Astrocyte (in vitro differentiated cells and primary cell): ENCODE data around the gene PIK3C2B.

Source experiments
- EZH2 ChIP-seq: IDR thresholded peaks from 2 replicates; pipeline ENCODE4 v1.6.1; 2012; ENCODE audit warnings: mild to moderate bottlenecking, low read length, inconsistent platforms; ENCODE audit not compliant: insufficient read depth
- TF ChIP-seq, protein P1 (sequence below): IDR thresholded peaks from 2 replicates; pipeline ENCODE4 v1.5.1; 2011; ENCODE audit warnings: low read depth, mild to moderate bottlenecking, inconsistent platforms, low read length, moderate library complexity; ENCODE audit not compliant: insufficient read depth

GRCh38 chr1:204528677-204529076, 34.1 kb upstream of the PIK3C2B start:
- TF ChIP-seq, protein P1, sequence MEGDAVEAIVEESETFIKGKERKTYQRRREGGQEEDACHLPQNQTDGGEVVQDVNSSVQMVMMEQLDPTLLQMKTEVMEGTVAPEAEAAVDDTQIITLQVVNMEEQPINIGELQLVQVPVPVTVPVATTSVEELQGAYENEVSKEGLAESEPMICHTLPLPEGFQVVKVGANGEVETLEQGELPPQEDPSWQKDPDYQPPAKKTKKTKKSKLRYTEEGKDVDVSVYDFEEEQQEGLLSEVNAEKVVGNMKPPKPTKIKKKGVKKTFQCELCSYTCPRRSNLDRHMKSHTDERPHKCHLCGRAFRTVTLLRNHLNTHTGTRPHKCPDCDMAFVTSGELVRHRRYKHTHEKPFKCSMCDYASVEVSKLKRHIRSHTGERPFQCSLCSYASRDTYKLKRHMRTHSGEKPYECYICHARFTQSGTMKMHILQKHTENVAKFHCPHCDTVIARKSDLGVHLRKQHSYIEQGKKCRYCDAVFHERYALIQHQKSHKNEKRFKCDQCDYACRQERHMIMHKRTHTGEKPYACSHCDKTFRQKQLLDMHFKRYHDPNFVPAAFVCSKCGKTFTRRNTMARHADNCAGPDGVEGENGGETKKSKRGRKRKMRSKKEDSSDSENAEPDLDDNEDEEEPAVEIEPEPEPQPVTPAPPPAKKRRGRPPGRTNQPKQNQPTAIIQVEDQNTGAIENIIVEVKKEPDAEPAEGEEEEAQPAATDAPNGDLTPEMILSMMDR, result no peak
- TF ChIP-seq EZH2, result no peak
